Kidney (tissue), 22 donors: Measurements from ENCODE around the gene HCFC1. TPM values are rescaled to one million over a fixed set of nuclear protein-coding genes. Genes with fewer than 3 reads are reported as not detected.

Experiments
- DNase-seq, 5 donors: peaks; one replicate each; pipeline ENCODE4 v3.0.0-alpha.2; 2013 to 2020
- FAIRE-seq: peaks from 2 replicates; lab custom pipeline; 2012; peaks lifted over from hg19 to GRCh38; lab: Jason Lieb, UNC
- H3K27ac ChIP-seq, 2 donors: one replicate each; pipeline ENCODE4 v1.7.0; 2013; ENCODE audit warnings: low read depth in 2 of 2, low read length in 2 of 2, inconsistent platforms in 1 of 2
- H3K27me3 ChIP-seq: one replicate; pipeline ENCODE4 v1.7.1; 2013; ENCODE audit warnings: low read length, inconsistent platforms; ENCODE audit not compliant: control insufficient read depth, insufficient read depth
- H3K36me3 ChIP-seq, 3 donors: one replicate each; pipeline versions ENCODE4 v1.7.0 to v1.7.1; 2013; ENCODE audit warnings: low read length in 3 of 3, control low read depth in 1 of 3, inconsistent platforms in 1 of 3; ENCODE audit not compliant: insufficient read depth in 3 of 3, control insufficient read depth in 2 of 3
- H3K4me1 ChIP-seq, 3 donors: one replicate each; pipeline versions ENCODE4 v1.7.0 to v1.7.1; 2013; ENCODE audit warnings: low read length in 3 of 3, inconsistent platforms in 1 of 3, low read depth in 1 of 3; ENCODE audit not compliant: control insufficient read depth in 2 of 3, insufficient read depth in 2 of 3
- H3K4me3 ChIP-seq, 3 donors: one replicate each; pipeline versions ENCODE4 v1.7.0 to v1.8.1; 2013; ENCODE audit warnings: low read length in 3 of 3, control low read depth in 1 of 3, inconsistent platforms in 1 of 3
- H3K9ac ChIP-seq, 3 donors: one replicate each; pipeline versions ENCODE4 v1.7.0 to v1.7.1; 2013; ENCODE audit warnings: low read length in 3 of 3, control low read depth in 1 of 3, inconsistent platforms in 1 of 3
- H3K9me3 ChIP-seq, 3 donors: one replicate each; pipeline versions ENCODE4 v1.7.0 to v1.7.1; 2013; ENCODE audit warnings: low read length in 3 of 3, control low read depth in 1 of 3, inconsistent platforms in 1 of 3; ENCODE audit not compliant: control insufficient read depth in 2 of 3, insufficient read depth in 1 of 3
- intact Hi-C: fragments of 100-400 bp; cut with DNase I; formaldehyde crosslinking; loops from one replicate; pipeline ENCODE4 v1.11.1; 2022
- long read RNA-seq, 10 donors: library from polyadenylated mRNA in 1 of 10; unstranded in 1 of 10; transcript quantifications; one replicate each; pipeline ENCODE4 v2.0.0 and lab custom pipeline, GENCODE V29; 2021 to 2026
- polyA plus RNA-seq: library from polyadenylated mRNA; stranded (reverse); fragments of 350-450 nt; fragmentation: Illumina TruSeq; extraction: RNeasy Lipid Tissue Mini Kit (QIAGEN cat#74804); gene quantifications from one replicate; pipeline ENCODE4 v1.2.3, GENCODE V29; 2014; ENCODE audit warnings: low read depth, low replicate concordance; ENCODE audit not compliant: insufficient read depth
- total RNA-seq: library from RNA; stranded (reverse); fragmentation: NEBNext Ultra II Directional; extraction: Animal tissue kit (Norgen Biotek cat#: 25700); gene quantifications from one replicate; pipeline ENCODE4 v1.2.1, GENCODE V29; 2021
- TF ChIP-seq, protein P1 (sequence below): IDR thresholded peaks from 3 replicates; pipeline ENCODE4 v1.5.1; 2012; ENCODE audit warnings: mild to moderate bottlenecking, moderate library complexity, borderline replicate concordance; ENCODE audit not compliant: insufficient read depth; ENCODE audit errors: extremely low read depth
- donor health status: control.
- donor health status: control.
- donor health status: control.
- donor health status: control.
- donor health status: control.
- donor health status: DM: yes; HTN: yes; CAD: no.
- donor health status: Normal renal cell carcinoma (clear cell type).

The HCFC1 gene
- total RNA-seq (54.6 TPM), polyA plus RNA-seq (13.5 TPM)
- long read RNA-seq, donor 1, partial matches to known transcripts = 7 of 7 reads
- long read RNA-seq, donor 1, other reads (novel, unspliced or antisense) = 0 of 7 reads
- long read RNA-seq, donor 2 = 0 reads
- long read RNA-seq, donor 3 = 0 reads
- long read RNA-seq, donor 4 = 0 reads
- long read RNA-seq, donor 5 = 0 reads
- long read RNA-seq, donor 6 = 0 reads
- long read RNA-seq, donor 7, partial matches to known transcripts = 26 of 26 reads
- long read RNA-seq, donor 7, other reads (novel, unspliced or antisense) = 0 of 26 reads
- long read RNA-seq, donor 8, partial matches to known transcripts = 9 of 9 reads
- long read RNA-seq, donor 8, other reads (novel, unspliced or antisense) = 0 of 9 reads
- long read RNA-seq, donor 9 = 0 reads
- long read RNA-seq, donor 10 = 0 reads

DNA sequence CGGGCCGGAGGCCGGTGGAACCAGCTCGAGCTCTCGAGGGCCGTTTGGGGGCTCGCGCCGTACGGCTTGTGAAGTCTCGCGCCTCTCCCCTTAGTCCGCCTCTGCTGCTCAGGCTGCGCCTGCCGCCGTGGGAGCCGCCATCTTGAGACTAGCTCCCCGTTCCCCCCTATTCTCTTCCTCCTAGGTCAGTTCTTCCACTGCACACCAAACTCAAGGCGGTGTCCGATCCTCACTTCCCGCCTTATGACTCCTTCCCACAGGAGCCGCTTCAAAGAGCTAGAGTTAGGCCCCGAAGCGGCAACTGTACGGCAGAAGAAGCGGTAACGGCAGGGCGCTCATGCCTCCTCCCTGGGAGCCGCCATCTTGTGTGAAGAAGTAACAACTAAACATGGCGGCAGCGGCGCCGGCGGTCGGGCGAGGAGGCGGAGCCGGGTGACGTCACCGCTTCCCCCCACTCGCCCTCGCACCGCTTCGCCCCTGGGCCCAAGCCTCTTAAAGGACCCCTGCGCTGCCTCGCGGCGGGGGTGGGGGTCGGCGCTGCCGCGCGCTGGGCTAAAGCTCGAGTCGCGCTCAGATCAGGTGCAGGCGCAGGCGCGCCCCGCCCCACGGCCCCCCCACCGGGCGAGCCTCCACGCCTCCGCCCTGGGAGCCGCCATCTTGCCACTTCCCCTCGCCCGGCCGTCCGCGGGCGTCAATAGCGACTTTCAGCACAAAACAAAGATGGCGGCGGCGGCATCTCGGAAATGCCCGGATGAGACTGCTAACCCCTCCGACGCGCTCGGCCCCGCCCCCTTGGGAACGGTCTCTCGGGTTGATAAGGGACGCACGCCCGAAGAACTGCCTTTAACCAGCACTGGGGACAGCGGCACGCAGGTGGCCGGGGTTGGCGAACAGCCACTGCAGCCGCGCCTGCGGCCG lies at the start of gene HCFC1:
Gene HCFC1 (minus strand): TSS at position 369 of the 918 bp plus-strand sequence. CDS start 978 bp downstream, outside the sequence.
- peak within 1 kb of the TSS; percentile 83 to 92 (median 88) for H3K4me3 ChIP-seq
- intact Hi-C loops = no loop called here
- DNase-seq (peak; percentile 95 to 98 (median 96)), FAIRE-seq (no peak)
- H3K4me1 ChIP-seq = peaks cover 0 to 38% (median 24%) of the 10 kb centered on the region in 3 donors
- TF ChIP-seq, protein P1, sequence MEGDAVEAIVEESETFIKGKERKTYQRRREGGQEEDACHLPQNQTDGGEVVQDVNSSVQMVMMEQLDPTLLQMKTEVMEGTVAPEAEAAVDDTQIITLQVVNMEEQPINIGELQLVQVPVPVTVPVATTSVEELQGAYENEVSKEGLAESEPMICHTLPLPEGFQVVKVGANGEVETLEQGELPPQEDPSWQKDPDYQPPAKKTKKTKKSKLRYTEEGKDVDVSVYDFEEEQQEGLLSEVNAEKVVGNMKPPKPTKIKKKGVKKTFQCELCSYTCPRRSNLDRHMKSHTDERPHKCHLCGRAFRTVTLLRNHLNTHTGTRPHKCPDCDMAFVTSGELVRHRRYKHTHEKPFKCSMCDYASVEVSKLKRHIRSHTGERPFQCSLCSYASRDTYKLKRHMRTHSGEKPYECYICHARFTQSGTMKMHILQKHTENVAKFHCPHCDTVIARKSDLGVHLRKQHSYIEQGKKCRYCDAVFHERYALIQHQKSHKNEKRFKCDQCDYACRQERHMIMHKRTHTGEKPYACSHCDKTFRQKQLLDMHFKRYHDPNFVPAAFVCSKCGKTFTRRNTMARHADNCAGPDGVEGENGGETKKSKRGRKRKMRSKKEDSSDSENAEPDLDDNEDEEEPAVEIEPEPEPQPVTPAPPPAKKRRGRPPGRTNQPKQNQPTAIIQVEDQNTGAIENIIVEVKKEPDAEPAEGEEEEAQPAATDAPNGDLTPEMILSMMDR = no peak
- peak within 1 kb of the TSS; percentile 95 to 98 (median 98) for H3K9ac ChIP-seq
- H3K9me3 ChIP-seq = no peaks in the 10 kb centered on the region
- H3K27me3 ChIP-seq = no peaks in the 10 kb centered on the region
- peak within 1 kb of the TSS; percentile 99 to 100 for H3K27ac ChIP-seq
- H3K36me3 ChIP-seq = no peaks in the 10 kb centered on the region

DNA sequence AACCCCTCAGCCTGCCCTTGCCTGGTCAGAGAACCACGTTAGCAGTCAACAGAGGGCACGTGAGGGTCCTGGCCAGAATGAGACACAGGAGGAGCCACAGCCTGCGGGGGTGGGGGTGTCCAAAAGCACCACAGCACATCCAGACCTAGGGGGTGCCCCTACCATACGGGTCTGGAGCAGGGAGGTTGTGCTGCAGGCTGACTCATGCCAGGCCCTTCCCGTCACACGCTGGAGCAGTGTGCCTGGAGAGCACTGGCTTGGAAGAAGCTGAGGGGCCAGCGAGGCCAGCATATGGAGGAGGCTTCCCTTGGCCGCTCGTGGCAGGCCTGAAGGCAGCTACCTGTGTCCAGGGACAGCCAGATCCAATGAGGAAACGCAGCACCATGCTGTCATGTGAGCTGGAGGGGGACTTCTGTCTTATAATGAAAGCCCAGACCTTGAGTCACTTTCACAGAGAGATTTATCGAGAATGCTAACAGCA lies 49.6 kb upstream of the HCFC1 start:
- FAIRE-seq = no peak
- H3K4me1 ChIP-seq = peaks cover 0 to 9% (median 5%) of the 10 kb centered on the region in 3 donors
- no peak for DNase-seq
- TF ChIP-seq, protein P1 = no peak
- no peak overlapping the region for H3K27ac ChIP-seq
- H3K9me3 ChIP-seq = no peaks in the 10 kb centered on the region
- peaks cover 0 to 3% (median 0%) of the 10 kb centered on the region in 3 donors for H3K36me3 ChIP-seq
- no peaks in the 10 kb centered on the region for H3K27me3 ChIP-seq
- intact Hi-C loops = no loop called here
- H3K4me3 ChIP-seq = no peak overlapping the region
- no peak overlapping the region for H3K9ac ChIP-seq

DNA sequence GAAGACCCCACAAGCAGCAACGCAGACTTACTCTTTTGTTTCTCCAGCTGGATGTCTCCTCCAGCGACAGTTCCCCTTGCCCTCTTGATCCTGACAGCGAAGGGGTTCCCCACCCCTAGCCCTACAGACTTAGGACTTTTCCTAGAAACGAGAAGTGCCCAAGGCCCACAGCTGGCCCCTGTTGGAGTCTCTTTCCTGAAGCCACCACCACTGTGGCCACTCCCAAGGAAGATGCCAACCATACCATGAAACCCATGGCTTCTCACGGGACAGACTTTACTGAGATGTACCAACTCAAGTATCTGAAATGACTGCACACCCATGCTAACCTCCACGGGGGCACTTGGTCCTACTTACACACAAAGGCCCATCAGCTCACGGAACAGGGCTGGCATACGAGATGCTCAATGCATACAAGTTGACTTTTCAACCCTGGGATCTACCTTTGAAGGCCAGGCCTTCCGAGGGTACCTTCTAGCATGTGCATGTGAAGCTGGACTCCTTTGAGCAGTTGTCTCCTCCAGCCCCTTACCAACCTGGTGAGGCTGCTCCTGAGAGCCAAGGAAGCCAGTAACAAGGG lies 49.0 kb upstream of the HCFC1 start:
- Histone ChIP-seq H3K27ac (peak overlapping the region; percentile 34 to 78), H3K27me3 (no peaks in the 10 kb centered on the region), H3K36me3 (peaks cover 0 to 2% (median 0%) of the 10 kb centered on the region in 3 donors), H3K9ac (peak overlapping the region in 1 of 3 donors; percentile 55), H3K4me1 (peaks cover 0 to 9% (median 5%) of the 10 kb centered on the region in 3 donors), H3K4me3 (peak overlapping the region; percentile 16 to 51 (median 32)), H3K9me3 (no peaks in the 10 kb centered on the region)
- TF ChIP-seq, protein P1 = no peak
- no peak for FAIRE-seq
- intact Hi-C loops = no loop called here
- DNase-seq = no peak
